K562 (cell line): Measurements from ENCODE around the gene UBE2D2. TPM values are rescaled to one million over a fixed set of nuclear protein-coding genes. Genes with fewer than 3 reads are reported as not detected.
A peak's percentile ranks its signal among the peaks of the same experiment; 100 is the strongest.

Source experiments
- BRD9 ChIP-seq: fragments of 450-650 bp; IDR thresholded peaks from 2 replicates; pipeline ENCODE4 v1.6.1; 2018; ENCODE audit warnings: low read depth; ENCODE audit not compliant: partially characterized antibody
- POLR3A ChIP-seq: IDR thresholded peaks from 2 replicates; pipeline ENCODE4 v1.6.1; 2011; ENCODE audit warnings: borderline replicate concordance, mild to moderate bottlenecking, moderate library complexity; ENCODE audit not compliant: insufficient read length, insufficient read depth; ENCODE audit errors: extremely low read depth
- SP1 ChIP-seq: sonication (generic); formaldehyde crosslinking; IDR thresholded peaks from 2 replicates; pipeline ENCODE4 v1.8.1; 2022; ENCODE audit warnings: mild to moderate bottlenecking, missing genetic modification reagents
- SUPT5H ChIP-seq: fragments of 450-650 bp; IDR thresholded peaks from 2 replicates; pipeline ENCODE4 v1.6.1; 2016
- TAL1 ChIP-seq: fragments of 450-650 bp; IDR thresholded peaks from 2 replicates; pipeline ENCODE4 v1.6.1; 2016; ENCODE audit warnings: mild to moderate bottlenecking
- TBP ChIP-seq: optimal IDR thresholded peaks from 2 replicates; pipeline ENCODE3; 2011; ENCODE audit warnings: low read depth, low read length, improper control_type of control experiment
- TCF7 ChIP-seq: sonication (generic); IDR thresholded peaks from 2 replicates; pipeline ENCODE4 v1.6.1; 2016; ENCODE audit warnings: antibody characterized with exemption, borderline replicate concordance
- TFAM ChIP-seq: fragments of 250-450 bp; sonication (Bioruptor Pico); conservative IDR thresholded peaks from 2 replicates; pipeline ENCODE4 v1.5.0; 2021; ENCODE audit warnings: mild to moderate bottlenecking, moderate library complexity
- ZC3H4 ChIP-seq: sonication (generic); formaldehyde crosslinking; IDR thresholded peaks from 2 replicates; pipeline ENCODE4 v1.9.0; 2021; ENCODE audit warnings: missing genetic modification reagents, borderline replicate concordance
- polyA plus RNA-seq, 8 experiments: library from polyadenylated mRNA; depleted of rRNA in 4 of 8; stranded (reverse) in 5 of 8; unstranded in 3 of 8; fragments of >200 nt; fragmentation: Nextera tagmentation in 2 of 8; fragmentation: Illumina TruSeq in 1 of 8; extraction: Ambion mirVana in 2 of 8; extraction: Trizol in 1 of 8; gene quantifications; 2 replicates each; pipeline versions ENCODE4 v1.2.1 to v1.2.3, GENCODE V29; 2011 to 2014; ENCODE audit warnings: inconsistent platforms in 1 of 8, missing spikeins in 1 of 8
- total RNA-seq, 7 experiments: library from RNA; depleted of rRNA in 6 of 7; stranded (reverse); fragments of >200 nt in 6 of 7; fragmentation: Illumina TruSeq in 2 of 7; extraction: Trizol in 2 of 7; gene quantifications; 2 replicates each; pipeline versions ENCODE4 v1.2.1 to v1.2.3, GENCODE V29; 2011 to 2021; ENCODE audit warnings: low replicate concordance in 1 of 7
- TF ChIP-seq, protein P1 (sequence below): fragments of 450-650 bp; IDR thresholded peaks from 2 replicates; pipeline ENCODE4 v1.6.1; 2016; ENCODE audit warnings: mild to moderate bottlenecking
- TF ChIP-seq, protein P2 (sequence below): fragments of 250-450 bp; sonication (Bioruptor Pico); IDR thresholded peaks from 2 replicates; pipeline ENCODE4 v1.4.0; 2020; ENCODE audit warnings: mild to moderate bottlenecking
- TF ChIP-seq, protein P3 (sequence below): fragments of 250-450 bp; sonication (Bioruptor Pico); IDR thresholded peaks from 2 replicates; pipeline ENCODE4 v1.4.0; 2020
- TF ChIP-seq, protein P4 (sequence below): fragments of 250-450 bp; sonication (Bioruptor Pico); IDR thresholded peaks from 2 replicates; pipeline ENCODE4 v1.9.0; 2021; ENCODE audit warnings: mild to moderate bottlenecking, inconsistent platforms

Gene UBE2D2
- total and polyA plus RNA-seq, 9 of the 15 experiments (the other 6 are each of a cell fraction or from before 2014, with no cell fraction given): 53.6 to 198 (median 122) TPM

DNA sequence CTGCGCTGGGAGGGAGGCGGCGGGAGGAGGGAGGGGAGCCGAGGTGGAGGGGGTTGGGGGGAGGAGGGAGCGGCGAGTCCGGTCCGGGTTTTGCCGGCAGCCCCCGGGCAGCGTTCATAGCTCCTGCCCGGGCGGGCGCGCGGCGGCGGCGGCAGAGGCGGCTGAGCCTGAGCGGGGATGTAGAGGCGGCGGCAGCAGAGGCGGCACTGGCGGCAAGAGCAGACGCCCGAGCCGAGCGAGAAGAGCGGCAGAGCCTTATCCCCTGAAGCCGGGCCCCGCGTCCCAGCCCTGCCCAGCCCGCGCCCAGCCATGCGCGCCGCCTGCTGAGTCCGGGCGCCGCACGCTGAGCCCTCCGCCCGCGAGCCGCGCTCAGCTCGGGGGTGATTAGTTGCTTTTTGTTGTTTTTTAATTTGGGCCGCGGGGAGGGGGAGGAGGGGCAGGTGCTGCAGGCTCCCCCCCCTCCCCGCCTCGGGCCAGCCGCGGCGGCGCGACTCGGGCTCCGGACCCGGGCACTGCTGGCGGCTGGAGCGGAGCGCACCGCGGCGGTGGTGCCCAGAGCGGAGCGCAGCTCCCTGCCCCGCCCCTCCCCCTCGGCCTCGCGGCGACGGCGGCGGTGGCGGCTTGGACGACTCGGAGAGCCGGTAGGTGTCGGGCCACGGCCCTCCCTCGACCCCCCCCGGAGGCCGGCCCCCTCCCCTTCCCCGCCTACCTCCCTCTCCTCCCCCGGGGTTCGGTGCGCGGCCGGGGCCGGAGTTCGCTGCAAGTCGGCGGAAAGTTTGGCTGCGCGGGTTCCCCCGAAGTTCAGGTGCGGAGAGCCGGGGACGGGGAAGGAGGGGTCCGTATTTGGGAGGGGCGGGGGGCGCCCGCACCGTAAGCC is 87.3 kb downstream of the UBE2D2 start, which contains the start of gene CXXC5 (continued):
- TF ChIP-seq, protein P1, sequence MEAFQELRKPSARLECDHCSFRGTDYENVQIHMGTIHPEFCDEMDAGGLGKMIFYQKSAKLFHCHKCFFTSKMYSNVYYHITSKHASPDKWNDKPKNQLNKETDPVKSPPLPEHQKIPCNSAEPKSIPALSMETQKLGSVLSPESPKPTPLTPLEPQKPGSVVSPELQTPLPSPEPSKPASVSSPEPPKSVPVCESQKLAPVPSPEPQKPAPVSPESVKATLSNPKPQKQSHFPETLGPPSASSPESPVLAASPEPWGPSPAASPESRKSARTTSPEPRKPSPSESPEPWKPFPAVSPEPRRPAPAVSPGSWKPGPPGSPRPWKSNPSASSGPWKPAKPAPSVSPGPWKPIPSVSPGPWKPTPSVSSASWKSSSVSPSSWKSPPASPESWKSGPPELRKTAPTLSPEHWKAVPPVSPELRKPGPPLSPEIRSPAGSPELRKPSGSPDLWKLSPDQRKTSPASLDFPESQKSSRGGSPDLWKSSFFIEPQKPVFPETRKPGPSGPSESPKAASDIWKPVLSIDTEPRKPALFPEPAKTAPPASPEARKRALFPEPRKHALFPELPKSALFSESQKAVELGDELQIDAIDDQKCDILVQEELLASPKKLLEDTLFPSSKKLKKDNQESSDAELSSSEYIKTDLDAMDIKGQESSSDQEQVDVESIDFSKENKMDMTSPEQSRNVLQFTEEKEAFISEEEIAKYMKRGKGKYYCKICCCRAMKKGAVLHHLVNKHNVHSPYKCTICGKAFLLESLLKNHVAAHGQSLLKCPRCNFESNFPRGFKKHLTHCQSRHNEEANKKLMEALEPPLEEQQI: no peak
- TF ChIP-seq, protein P2, sequence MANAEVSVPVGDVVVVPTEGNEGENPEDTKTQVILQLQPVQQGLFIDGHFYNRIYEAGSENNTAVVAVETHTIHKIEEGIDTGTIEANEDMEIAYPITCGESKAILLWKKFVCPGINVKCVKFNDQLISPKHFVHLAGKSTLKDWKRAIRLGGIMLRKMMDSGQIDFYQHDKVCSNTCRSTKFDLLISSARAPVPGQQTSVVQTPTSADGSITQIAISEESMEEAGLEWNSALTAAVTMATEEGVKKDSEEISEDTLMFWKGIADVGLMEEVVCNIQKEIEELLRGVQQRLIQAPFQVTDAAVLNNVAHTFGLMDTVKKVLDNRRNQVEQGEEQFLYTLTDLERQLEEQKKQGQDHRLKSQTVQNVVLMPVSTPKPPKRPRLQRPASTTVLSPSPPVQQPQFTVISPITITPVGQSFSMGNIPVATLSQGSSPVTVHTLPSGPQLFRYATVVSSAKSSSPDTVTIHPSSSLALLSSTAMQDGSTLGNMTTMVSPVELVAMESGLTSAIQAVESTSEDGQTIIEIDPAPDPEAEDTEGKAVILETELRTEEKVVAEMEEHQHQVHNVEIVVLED (CRISPR knock-in tag): no peak
- TF ChIP-seq BRD9 (no peak), POLR3A (no peak), ZC3H4 (CRISPR knock-in tag) (no peak), SP1 (CRISPR knock-in tag) (no peak), TBP (peak; percentile 55), SUPT5H (peak; percentile 47; the same call in 1 of the 2 replicates), TFAM (CRISPR knock-in tag) (no peak), TAL1 (no peak), TCF7 (no peak)
- TF ChIP-seq, protein P3, sequence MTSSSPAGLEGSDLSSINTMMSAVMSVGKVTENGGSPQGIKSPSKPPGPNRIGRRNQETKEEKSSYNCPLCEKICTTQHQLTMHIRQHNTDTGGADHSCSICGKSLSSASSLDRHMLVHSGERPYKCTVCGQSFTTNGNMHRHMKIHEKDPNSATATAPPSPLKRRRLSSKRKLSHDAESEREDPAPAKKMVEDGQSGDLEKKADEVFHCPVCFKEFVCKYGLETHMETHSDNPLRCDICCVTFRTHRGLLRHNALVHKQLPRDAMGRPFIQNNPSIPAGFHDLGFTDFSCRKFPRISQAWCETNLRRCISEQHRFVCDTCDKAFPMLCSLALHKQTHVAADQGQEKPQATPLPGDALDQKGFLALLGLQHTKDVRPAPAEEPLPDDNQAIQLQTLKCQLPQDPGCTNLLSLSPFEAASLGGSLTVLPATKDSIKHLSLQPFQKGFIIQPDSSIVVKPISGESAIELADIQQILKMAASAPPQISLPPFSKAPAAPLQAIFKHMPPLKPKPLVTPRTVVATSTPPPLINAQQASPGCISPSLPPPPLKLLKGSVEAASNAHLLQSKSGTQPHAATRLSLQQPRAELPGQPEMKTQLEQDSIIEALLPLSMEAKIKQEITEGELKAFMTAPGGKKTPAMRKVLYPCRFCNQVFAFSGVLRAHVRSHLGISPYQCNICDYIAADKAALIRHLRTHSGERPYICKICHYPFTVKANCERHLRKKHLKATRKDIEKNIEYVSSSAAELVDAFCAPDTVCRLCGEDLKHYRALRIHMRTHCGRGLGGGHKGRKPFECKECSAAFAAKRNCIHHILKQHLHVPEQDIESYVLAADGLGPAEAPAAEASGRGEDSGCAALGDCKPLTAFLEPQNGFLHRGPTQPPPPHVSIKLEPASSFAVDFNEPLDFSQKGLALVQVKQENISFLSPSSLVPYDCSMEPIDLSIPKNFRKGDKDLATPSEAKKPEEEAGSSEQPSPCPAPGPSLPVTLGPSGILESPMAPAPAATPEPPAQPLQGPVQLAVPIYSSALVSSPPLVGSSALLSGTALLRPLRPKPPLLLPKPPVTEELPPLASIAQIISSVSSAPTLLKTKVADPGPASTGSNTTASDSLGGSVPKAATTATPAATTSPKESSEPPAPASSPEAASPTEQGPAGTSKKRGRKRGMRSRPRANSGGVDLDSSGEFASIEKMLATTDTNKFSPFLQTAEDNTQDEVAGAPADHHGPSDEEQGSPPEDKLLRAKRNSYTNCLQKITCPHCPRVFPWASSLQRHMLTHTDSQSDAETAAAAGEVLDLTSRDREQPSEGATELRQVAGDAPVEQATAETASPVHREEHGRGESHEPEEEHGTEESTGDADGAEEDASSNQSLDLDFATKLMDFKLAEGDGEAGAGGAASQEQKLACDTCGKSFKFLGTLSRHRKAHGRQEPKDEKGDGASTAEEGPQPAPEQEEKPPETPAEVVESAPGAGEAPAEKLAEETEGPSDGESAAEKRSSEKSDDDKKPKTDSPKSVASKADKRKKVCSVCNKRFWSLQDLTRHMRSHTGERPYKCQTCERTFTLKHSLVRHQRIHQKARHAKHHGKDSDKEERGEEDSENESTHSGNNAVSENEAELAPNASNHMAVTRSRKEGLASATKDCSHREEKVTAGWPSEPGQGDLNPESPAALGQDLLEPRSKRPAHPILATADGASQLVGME: no peak
- TF ChIP-seq, protein P4, sequence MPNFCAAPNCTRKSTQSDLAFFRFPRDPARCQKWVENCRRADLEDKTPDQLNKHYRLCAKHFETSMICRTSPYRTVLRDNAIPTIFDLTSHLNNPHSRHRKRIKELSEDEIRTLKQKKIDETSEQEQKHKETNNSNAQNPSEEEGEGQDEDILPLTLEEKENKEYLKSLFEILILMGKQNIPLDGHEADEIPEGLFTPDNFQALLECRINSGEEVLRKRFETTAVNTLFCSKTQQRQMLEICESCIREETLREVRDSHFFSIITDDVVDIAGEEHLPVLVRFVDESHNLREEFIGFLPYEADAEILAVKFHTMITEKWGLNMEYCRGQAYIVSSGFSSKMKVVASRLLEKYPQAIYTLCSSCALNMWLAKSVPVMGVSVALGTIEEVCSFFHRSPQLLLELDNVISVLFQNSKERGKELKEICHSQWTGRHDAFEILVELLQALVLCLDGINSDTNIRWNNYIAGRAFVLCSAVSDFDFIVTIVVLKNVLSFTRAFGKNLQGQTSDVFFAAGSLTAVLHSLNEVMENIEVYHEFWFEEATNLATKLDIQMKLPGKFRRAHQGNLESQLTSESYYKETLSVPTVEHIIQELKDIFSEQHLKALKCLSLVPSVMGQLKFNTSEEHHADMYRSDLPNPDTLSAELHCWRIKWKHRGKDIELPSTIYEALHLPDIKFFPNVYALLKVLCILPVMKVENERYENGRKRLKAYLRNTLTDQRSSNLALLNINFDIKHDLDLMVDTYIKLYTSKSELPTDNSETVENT (CRISPR knock-in tag): peak; percentile 46; the same call in 1 of the 2 replicates
